BJ (cell line): ENCODE measurements around the gene TRRAP. TPM values are rescaled to one million over a fixed set of nuclear protein-coding genes. Genes with fewer than 3 reads are reported as not detected.

Experiments used
- CTCF ChIA-PET: fragments of 350-600 bp; formaldehyde crosslinking; extraction: SDS; loops from one replicate; lab custom pipeline; 2021; ENCODE audit warnings: antibody characterized with exemption, inconsistent platforms; lab: Yijun Ruan, JAX
- POLR2A ChIA-PET: fragments of 300-600 bp; sonication (Branson Sonifier 250); formaldehyde crosslinking; extraction: SDS; loops from one replicate; lab custom pipeline; 2021; ENCODE audit warnings: antibody characterized with exemption; lab: Charles Lee
- DNase-seq: peaks from one replicate; pipeline ENCODE4 v3.0.0-alpha.2; 2011; ENCODE audit warnings: low read depth
- H3K27me3 ChIP-seq: 2 replicates; pipeline ENCODE4 v1.6.0; 2011; ENCODE audit warnings: low read length; ENCODE audit not compliant: control insufficient read depth, insufficient read depth
- H3K36me3 ChIP-seq: 2 replicates; pipeline ENCODE4 v1.5.1; 2011; ENCODE audit warnings: low read length; ENCODE audit not compliant: control insufficient read depth, insufficient read depth
- H3K4me3 ChIP-seq: 2 replicates; pipeline ENCODE4 v1.5.1; 2011; ENCODE audit warnings: low read depth, mild to moderate bottlenecking, control low read depth, low read length
- CTCF ChIP-seq: IDR thresholded peaks from 2 replicates; pipeline ENCODE4 v1.5.1; 2011; ENCODE audit warnings: low read depth, mild to moderate bottlenecking, control low read depth, inconsistent platforms, low read length, moderate library complexity; ENCODE audit not compliant: insufficient read depth
- polyA plus RNA-seq: library from polyadenylated mRNA; depleted of rRNA; stranded (reverse); fragments of >200 nt; gene quantifications from 2 replicates; pipeline ENCODE4 v1.2.3, GENCODE V29; 2011

The TRRAP gene
- polyA plus RNA-seq, 1 experiment, result 17.2 TPM

DNA sequence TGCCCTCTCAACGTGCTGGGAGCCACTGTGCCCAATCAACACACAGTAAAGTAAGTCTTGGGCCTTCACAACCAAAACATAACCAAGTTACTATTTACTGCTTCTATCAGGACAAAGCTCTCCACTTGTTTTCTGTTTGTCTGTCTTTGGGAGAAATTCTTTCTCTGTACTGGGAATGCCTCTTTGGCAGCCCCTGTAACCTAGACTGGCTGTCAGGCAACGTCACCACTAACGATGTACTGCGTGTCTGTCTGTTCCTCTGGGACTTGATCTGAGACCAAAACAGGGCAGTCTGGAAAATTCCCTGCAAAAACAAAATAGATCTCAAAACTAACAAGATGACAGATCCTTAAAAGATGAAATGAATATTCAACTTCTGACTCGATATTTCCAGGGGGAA, 152.6 kb downstream of the TRRAP start:
- DNase-seq, result no peak
- Histone ChIP-seq H3K4me3 (no peak overlapping the region), H3K27me3 (no peaks in the 10 kb centered on the region), H3K36me3 (peaks cover 43% of the 10 kb centered on the region)
- ChIA-PET CTCF (interaction anchor here (0.9 to 1.7 kb wide), 4 partner anchors 9 to 285 kb away, joined by 3 to 9 read pairs (median 4); no protein-coding TSS in a partner anchor), POLR2A (no interaction called here)
- TF ChIP-seq CTCF, result no peak

GRCh38 chr7:99031496-99031895, 153.2 kb downstream of the TRRAP start:
- no peak for DNase-seq
- CTCF ChIA-PET, result interaction anchor here (0.9 to 1.7 kb wide), 4 partner anchors 9 to 284 kb away, joined by 3 to 9 read pairs (median 4); no protein-coding TSS in a partner anchor
- no peaks in the 10 kb centered on the region for H3K27me3 ChIP-seq
- POLR2A ChIA-PET, result no interaction called here
- H3K36me3 ChIP-seq, result peaks cover 43% of the 10 kb centered on the region
- H3K4me3 ChIP-seq, result no peak overlapping the region
- TF ChIP-seq CTCF, result no peak

GRCh38 chr7:99032928-99033327, 154.6 kb downstream of the TRRAP start:
- Histone ChIP-seq H3K4me3 (no peak overlapping the region), H3K36me3 (peaks cover 49% of the 10 kb centered on the region), H3K27me3 (no peaks in the 10 kb centered on the region)
- no peak for TF ChIP-seq CTCF
- DNase-seq, result no peak
- ChIA-PET POLR2A (no interaction called here), CTCF (no interaction called here)

DNA sequence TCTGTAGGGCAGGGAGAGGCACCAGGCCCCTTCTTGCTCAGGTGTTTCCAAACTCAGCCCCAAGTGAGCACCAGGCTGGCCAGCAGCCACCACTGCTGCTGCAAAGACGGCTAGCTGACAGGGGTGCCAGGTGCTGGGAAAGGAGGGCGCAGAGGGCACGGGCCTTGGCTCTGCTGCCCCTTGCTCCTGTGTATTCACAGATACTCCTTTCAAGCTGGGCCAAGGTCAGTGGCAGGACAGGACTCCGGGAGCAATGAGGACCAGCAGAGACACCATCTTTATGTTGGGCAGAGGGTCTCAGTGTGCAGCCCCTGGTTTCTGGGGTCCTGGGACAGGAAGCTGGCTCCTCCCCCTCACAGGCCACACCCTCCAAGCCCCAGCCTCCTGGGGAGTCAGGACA, 155.4 kb downstream of the TRRAP start:
- H3K36me3 ChIP-seq, result peaks cover 51% of the 10 kb centered on the region
- ChIA-PET POLR2A (no interaction called here), CTCF (interaction anchor here (9.2 kb wide), 1 partner anchor 279 kb away, joined by 128 read pairs; no protein-coding TSS in a partner anchor)
- TF ChIP-seq CTCF, result no peak
- no peak for DNase-seq
- H3K4me3 ChIP-seq, result no peak overlapping the region
- H3K27me3 ChIP-seq, result no peaks in the 10 kb centered on the region

- ChIA-PET POLR2A (no interaction called here), CTCF (interaction anchor here (9.2 kb wide), 1 partner anchor 278 kb away, joined by 128 read pairs; no protein-coding TSS in a partner anchor)
- no peak for TF ChIP-seq CTCF
- DNase-seq, result no peak
- Histone ChIP-seq H3K27me3 (no peaks in the 10 kb centered on the region), H3K4me3 (no peak overlapping the region), H3K36me3 (peaks cover 44% of the 10 kb centered on the region)
Observed at GRCh38 chr7:99034932-99035722, 156.8 kb downstream of the TRRAP start.
